NAMALWA (cell line): ENCODE results near the gene AMBRA1.
"Not testable (repeated sequence)": the region's sequence is repeated elsewhere in the genome, so short reads cannot be mapped to it uniquely, and the experiment has no call there.

Experiments used
- DNase-seq: peaks from one replicate; pipeline ENCODE4 v3.0.0-alpha.2; 2015; ENCODE audit warnings: low spot score

Gene AMBRA1

DNA sequence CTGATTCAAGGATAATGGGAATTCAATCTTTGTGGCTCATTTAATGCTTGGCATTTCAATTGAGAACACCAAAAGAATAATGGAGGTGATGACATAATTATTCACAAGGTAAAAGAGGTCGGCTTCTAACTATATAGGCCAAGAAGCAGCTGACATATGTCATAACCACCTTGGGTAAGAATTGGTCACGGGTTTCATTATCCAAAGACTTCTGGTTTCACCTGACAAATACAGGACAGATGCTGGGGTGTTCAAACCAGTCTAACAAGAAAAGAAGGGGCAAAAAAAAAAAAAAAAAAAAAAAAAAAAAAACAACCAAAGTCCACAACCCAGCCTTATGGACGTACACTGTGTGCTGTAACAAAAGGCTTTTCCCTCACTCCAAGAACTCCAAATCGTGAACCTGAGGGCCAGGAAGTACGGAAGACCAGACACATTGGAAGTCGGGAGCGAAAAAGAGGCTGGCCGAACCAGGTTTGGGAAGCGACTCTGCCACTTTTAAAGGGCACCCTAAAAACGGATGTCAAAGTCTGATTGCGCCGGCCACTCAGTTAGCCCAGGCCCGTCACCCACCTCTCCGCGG lies 22.8 kb upstream of the AMBRA1 start:
- peak; percentile 38 for DNase-seq

DNA sequence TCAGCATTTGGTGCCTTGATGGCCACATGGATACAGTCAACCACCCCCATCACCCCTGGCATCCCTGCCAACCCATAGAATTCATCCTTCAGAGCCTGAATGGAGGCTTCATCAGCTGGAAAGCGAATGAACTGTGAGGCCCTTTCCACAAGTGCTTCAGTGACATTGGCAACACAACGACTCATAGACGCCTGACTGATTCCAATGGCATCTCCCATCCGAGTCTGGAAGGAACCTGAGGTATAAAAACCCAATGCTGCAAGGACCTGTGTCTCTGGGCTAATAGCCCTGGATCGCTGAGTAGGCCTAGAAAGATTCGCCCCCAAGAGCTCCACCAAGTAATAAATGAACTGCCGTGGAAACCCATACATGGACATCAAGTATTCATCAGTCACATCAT lies 21.9 kb upstream of the AMBRA1 start:
- no peak for DNase-seq

DNA sequence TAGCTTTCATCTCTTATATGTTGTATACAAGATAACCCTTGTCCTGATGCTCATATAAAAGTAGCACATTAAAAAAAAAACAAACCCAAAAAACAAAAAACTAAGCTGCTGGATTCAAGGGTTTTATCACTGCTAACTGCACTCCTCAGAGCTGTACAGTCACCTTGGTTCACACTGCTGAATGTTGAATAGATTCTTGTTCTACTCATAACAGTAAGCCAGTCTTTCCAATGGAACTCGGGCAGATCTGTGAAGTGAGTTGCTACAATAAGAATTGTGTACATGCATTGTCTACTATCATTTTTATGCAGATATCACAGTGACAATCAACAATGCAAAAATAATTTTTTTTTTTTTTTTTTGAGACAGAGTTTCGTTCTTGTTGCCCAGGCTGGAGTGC lies 18.5 kb upstream of the AMBRA1 start:
- no peak for DNase-seq

DNA sequence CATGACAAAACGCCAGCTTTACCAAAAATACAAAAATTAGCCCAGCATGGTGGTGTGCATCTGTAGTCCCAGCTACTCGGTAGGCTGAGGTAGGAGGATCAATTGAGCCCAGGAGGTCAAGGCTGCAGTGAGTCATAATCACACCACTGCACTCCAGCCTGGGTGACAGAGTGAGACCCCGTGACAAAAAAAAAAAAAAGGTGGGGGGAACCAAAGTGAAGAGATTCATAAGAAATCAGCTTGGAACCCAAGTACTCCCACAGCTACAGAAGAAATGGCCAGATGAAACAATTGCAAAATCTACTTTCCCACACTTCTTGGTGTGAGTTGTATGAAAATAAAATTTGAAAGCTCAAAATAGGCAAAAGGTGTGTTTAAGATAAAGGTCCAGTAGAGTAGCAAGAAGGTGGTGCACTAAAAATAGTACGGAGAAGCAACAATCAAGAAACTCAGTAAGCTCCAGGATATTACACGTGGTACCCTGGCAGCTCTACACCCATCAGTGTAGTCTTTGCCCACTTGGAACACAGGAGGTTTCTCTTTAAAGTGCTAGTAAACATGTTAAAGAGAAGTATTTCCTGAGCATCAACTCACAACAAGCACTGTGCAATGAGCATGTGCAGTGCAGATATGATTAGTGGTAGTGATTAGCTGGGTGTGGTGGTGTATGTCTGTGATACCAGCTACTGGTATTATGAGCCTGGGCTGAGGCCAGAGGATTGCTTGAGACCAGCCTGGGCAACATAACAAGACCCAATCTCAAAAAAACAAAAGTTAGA lies 17.9 kb upstream of the AMBRA1 start:
- DNase-seq, result no peak

DNA sequence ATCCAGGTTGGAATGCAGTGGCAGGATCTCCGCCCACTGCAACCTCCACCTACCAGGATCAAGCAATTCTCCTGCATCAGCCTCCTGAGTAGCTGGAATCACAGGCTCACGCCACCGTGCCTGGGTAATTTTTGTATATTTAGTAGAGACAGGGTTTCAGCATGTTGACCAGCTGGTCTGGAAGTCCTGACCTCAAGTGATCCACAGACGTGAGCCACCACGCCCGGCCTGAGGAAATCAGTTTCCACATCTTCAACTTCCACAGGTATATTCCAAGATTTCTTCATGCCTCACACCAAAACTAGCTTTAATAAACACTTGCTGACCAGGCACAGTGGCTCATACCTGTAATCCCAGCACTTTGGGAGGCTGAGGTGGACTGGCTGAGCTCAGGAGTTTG lies 15.6 kb upstream of the AMBRA1 start:
- no peak for DNase-seq

DNA sequence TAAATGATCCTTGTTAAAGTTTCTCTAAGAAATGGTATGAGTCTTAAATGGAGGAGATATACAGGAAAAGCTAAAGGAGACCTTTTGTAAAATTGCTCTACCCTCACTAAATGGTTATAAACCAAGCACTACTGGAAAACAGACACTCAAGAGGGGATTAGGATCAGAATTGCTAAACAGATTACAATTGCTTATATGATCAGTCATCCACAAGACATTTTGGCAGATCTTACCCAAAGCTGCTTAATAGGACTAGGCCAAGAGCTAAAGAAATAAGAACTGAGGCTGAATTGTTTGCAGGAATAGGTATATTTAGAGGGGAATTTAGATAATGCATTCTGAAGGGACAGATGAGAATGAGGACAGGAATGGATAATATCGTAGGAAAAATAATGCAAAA lies 13.7 kb upstream of the AMBRA1 start:
- DNase-seq, result no peak

DNA sequence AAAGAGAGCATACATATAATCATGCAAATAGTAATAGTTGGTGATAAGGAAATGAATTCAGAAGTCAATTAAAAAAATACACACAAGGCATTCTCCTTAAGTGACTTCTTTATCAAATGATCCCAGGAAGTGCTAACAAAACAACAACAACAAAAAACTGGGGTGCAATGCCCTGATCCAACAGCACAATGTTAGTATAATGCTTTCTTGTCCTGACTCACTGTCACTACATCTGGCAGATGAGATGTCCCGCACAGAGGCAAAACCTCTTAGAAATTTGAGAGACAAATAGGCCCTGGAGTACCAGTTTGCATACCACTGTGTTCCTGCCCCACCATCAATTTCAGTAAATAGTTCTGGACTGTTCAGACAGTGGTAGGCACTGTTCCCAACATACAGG lies 11.0 kb upstream of the AMBRA1 start:
- DNase-seq, result no peak

DNA sequence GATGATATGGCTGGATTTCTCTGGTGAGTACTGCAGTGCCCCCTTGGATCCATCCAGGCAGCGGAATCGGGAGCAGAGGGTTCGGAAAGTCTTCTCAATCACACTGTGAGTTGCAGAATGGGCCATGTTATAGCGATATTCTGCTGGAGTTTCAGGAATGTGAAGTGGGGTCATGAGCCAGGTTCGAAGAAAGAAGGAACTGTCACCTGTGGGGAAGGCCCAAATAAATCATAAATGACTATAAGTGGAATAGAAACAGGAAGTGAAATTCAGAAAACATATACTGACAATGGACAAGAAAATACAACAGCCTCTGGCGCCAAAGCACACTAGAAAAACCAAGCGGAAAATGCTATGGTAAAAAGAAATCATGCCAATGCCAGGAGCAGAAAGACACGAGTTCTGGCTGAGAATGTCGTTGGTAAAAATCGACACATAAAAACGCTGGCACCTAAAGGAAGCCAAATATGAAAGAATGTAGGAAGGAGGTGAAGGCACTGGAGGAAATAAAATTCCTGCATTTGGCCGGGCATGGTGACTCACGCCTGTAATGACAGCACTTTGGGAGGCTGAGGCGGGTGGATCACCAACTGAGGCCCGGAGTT lies 10.0 kb upstream of the AMBRA1 start:
- no peak for DNase-seq

DNA sequence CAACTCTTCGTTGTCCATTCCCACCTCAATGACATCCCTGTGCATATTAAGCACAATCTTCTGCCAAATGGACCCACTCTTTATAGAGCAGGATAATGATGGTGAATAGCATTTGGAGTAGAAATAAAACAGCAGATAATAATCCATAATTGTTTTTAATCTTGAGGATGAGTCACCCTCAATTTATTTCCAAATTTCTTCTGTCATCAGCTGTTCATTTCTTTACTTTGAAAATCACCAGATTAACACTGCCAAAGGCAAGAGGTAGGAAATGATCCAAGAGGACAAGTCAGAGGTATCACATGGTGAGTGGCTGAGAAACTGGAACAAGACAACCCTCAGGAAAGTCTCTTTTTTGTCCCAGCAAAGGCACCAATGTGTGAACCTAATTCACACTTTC lies 7.3 kb upstream of the AMBRA1 start:
- DNase-seq, result no peak

DNA sequence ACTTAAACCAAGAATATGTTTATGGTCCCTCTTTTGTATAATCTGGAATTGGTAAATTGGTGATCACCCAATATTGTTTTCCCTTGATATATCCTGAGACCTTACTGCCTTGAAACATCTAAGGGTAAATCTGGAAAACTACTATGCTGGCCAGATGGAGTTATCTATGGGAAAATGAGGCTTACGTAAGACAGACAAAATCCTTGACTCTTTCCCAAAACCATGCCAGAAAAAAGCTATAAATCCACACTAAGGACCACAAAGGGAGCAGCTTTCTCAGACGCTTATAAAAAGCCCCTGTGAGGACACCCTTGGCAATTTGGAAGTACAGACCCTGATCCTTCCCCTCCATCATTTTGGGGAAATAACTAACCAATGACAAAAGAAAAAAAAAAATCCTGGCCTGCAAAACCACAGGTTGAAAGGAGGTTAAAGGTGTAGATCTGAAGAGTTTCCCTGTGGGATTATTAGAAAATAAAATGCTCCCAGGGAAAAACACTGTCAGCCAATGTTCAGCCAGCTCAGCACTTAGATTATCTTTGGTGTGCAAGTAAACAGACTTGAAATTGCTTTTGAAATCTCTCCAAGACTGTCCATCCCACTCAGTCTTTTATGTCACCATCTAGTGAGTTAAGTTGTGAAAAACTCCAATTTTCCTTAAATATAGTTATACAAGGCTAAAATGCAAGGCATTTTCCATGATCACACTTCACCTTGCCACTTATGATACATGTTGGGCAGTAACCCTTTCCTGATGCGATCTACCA lies 6.6 kb upstream of the AMBRA1 start:
- no peak for DNase-seq

DNA sequence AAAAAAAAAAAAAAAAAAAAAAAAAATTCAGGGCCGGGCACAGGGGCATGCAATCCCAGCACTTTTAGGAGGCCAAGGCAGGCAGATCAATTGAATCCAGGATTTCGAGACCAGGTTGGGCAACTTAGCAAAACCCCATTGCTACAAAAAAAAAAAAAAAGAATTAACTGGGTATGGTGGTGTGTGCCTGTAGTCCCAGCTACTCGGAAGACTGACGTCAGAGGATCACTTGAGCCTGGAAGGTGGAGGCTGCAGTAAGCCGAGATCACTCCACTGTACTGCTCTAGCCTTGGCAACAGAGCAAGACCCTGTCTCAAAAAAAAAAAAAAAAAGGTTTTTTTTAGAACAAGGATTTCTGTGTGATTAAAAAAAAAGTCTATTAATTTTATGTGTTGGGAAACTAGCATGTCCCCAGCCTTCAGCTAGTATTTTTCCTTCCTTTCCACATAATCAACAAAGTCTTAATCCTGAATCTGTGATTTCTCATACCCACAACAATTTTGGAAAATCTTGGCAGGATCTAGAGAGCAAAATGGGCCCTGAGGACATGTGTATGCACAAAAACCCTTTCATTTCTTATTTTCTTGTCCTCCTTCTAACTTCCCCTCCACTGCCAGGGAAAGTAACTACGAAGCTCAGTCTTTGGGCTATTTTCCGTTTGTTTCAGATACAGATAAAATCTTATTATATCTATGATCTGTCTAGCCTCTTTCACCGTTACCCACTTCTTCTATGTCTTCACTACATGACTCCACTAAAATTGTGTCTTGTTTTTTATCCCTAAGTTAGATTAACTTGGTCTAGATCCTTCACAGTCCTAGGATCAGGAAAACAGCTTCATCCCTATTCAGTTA lies 5.7 kb upstream of the AMBRA1 start:
- no peak for DNase-seq

DNA sequence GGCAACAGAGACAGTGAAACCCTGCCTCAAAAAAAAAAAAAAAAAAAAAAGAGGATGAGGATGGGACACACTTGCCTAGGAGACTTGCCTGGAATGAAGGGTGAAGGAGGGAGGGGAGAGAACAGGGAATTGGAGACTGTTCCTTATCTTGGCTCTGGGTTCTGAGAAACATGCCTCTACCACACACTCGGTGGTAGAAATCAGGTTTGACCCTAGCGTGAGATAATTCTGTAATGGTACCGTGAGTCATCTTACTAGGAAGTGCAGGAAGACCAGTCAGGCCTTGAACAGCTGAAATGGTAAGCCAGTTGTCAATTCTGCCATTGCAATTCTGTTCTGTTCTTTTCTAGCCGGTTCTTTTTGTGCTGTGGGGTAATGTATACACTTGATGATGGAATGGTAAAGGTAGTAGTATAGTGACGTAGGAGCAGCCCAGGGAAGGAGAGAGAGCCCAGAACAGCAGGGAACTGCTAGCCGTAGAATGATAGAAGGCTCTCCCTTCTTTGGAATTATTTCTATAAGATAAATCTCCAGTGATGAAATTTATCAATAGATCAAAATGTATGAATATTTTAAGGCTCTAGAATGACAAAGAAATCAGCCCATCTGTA lies 3.9 kb upstream of the AMBRA1 start:
- no peak for DNase-seq

DNA sequence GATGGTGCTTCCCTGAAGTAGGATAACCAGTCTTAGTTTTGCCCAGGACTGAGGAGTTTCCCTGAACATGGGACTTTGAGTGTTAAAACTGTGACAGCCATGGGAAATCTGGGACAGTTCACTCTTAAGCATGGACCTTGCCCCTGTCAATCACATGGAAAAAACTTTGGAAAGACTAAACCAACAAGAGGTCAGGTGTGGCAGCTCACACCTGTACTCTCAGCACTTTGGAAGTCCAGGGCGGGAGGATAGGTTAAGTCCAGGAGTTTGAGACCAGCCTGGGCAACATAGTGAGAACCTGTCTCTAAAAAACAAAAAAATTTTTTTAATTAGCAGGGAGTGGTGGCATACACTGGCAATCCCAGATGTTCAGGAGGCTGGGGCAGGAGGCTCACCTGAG lies 3.3 kb upstream of the AMBRA1 start:
- DNase-seq, result no peak

DNA sequence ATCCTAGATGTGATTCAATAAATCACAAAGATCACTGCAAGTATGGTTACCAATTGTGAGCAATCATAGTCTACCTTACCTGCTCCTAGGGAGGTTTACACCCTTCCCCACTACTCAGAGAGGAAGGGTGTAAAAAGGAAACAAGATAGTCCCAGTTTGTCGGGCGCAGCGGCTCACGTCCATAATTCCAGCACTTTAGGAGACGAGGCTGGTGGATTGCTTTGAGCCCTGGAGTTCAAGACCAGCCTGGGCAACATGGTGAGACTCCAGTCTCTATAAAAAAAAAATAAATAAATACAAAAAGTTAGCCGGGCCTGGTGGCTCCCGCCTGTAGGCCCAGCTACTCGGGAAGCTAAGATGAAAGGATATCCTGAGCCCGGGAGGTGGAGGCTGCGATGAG lies 962 bp upstream of the AMBRA1 start:
- DNase-seq, result no peak

DNA sequence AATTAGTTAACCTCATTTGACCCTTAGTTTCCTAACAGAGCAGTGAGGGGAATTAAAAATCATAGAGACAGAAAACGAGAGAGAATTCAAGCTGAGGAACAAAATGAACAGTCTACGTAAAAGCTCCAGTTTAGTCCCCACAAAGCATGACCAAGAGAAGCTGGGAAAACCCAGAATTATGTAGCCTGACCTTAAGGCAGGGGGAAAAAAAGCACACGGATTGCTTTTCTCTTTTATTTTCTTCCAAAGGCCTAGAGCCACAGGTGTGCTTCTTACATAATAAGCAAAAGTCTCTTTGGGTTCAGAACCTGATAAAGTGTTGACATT lies 514 bp upstream of the AMBRA1 start:
- DNase-seq, result no peak

DNA sequence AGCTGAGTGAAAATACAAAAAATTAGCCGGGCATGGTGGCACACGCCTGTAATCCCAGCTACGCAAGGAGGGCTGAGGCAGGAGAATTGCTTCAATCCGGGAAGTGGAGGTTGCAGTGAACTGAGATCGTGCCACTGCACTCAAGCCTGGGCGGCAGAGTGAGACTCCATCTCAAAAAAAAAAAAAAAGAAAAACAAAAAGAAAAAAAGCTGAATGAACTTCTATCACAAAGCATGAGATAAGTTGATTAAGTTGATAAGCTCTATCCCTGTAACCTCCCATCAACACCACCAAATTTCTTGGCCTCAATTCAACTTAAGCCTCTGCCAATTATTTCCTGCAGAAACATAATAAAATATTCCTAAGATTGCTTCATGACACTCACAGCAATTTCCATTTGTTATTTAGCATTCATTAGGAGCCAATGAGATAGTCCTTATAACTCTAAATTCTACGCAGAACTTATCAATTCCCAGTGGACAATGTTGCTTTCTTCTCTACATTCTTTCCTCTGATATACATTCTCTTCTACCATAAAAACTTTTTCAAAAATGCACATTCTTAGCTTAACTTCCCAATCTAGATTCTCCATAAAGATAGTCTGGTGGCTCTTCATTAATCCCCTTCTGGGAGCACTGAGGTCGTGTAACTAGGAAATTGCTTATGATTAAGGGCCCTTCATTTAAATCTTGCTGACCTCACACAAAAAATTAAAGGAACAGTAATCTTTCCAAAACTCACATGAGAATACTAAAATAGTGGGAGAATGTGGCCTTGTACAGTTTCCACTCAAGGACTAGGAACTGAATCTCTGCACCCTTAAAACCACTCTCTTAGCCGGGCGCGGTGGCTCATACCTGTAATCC lies 2.9 kb downstream of the AMBRA1 start:
- DNase-seq, result no peak

DNA sequence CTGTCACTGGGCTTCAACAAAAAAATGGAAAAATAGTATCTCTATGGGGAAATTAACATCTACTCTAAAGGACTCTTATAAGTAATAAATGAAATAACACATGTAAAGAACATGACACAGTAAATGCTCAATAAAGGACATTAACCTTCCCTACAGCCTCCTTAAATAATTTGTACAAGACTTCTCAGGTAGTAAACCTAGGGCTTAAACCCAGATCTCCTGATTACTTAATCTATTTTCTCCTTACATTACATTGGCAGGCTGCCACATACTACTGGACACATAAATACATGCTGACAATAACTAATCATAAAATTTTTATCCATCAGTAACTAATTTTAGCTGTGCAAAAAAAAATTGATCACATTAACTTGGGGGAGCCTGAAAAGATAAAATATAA lies 4.9 kb downstream of the AMBRA1 start:
- no peak for DNase-seq

DNA sequence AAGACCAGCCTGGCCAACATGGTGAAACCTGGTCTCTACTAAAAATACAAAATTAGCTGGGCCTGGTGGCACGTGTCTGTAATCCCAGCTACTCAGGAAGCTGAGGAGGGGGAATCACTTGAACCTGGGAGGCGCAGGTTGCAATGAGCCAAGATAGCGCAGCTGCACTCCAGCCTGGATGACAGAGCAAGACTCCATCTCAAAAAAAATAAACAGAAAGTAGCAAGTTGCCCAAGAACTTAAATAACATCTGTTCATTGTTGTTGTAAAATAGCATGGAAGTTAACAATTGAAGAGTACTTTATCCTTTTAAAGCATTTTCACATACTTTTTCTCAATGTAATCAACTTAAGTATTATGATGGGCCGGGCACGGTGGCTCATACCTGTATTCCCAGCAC lies 5.7 kb downstream of the AMBRA1 start:
- DNase-seq, result no peak

DNA sequence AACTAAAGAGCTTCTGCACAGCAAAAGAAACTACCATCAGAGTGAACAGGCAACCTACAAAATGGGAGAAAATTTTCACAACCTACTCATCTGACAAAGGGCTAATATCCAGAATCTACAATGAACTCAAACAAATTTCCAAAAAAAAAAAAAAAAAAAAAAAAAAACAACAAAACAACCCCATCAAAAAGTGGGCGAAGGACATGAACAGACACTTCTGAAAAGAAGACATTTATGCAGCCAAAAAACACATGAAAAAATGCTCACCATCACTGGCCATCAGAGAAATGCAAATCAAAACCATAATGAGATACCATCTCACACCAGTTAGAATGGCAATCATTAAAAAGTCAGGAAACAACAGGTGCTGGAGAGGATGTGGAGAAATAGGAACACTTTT lies 10.3 kb downstream of the AMBRA1 start:
- DNase-seq, result not testable (repeated sequence)

DNA sequence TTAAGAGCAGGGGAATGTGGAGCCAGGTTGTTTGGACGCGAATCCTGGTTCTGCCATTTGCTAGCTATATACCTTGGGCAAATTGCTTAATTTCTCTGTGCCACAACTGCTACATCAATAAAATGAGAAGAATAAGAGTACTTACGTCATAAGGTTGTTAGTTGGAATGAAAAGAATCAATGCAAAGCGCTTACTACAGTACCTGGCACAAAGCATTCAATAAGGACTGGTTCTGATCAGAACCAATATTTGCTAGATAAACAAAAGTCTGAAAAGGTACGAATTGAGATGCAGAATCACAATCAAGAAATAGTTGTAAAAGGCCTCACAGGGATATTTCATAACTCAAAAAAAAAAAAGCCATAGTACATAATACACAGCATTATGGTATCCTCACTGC lies 11.2 kb downstream of the AMBRA1 start:
- DNase-seq, result no peak

DNA sequence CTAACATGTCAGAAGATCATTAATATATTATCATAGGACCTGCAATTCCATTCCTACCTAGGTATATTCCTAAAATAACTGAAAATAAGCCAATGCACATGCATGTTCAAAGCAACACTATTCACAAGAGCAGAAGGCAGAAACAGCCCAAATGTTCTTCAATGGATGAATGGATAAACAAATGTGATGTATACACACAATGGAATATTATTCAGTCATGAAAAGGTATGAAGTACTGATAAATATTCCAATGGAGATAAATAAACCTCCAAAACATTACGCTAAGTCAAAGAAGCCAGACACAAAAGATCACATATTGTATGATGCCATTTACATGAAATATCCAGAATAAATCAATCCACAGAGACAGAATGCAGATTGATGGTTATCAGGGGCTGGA lies 16.8 kb downstream of the AMBRA1 start:
- no peak for DNase-seq
